Sigmoid colon (tissue), 7 donors: Measurements from ENCODE around the gene MAP4K4. TPM values are rescaled to one million over a fixed set of nuclear protein-coding genes. Genes with fewer than 3 reads are reported as not detected.

Source experiments
- DNase-seq: peaks from one replicate; pipeline ENCODE4 v3.0.0-alpha.2; 2019
- H3K27ac ChIP-seq, 4 donors: fragments of 200-600 bp; sonication (generic); one replicate each; pipeline ENCODE4 v1.5.1; 2016 to 2019; ENCODE audit warnings: mild to moderate bottlenecking in 1 of 4
- H3K27me3 ChIP-seq, 3 donors: fragments of 200-600 bp; sonication (generic); one replicate each; pipeline ENCODE4 v1.5.1; 2019; ENCODE audit warnings: mild to moderate bottlenecking in 1 of 3
- H3K36me3 ChIP-seq, 4 donors: fragments of 200-600 bp; sonication (generic); one replicate each; pipeline ENCODE4 v1.5.1; 2016 to 2019
- H3K4me1 ChIP-seq, 4 donors: fragments of 200-600 bp; sonication (generic); one replicate each; pipeline ENCODE4 v1.5.1; 2017 to 2019
- H3K4me3 ChIP-seq, 4 donors: fragments of 200-600 bp; sonication (generic); one replicate each; pipeline ENCODE4 v1.5.1; 2017 to 2019; ENCODE audit warnings: mild to moderate bottlenecking in 2 of 4, moderate library complexity in 1 of 4
- H3K9me3 ChIP-seq, 4 donors: fragments of 200-600 bp in 3 of 4; sonication (generic) in 3 of 4; one replicate each; pipeline versions ENCODE4 v1.5.1 to v1.6.1; 2013 to 2019
- CTCF ChIP-seq, 4 experiments: fragments of 450-650 bp in 3 of 4; fragments of 200-600 bp in 1 of 4; IDR thresholded peaks; one replicate each; pipeline ENCODE4 v1.5.1; 2016 to 2019; ENCODE audit warnings: antibody characterized with exemption in 4 of 4, mild to moderate bottlenecking in 3 of 4, moderate library complexity in 2 of 4
- EP300 ChIP-seq, 4 donors: sonication (generic); formaldehyde crosslinking; IDR thresholded peaks; one replicate each; pipeline ENCODE4 v1.6.1; 2017; ENCODE audit warnings: antibody characterized with exemption in 4 of 4
- POLR2A ChIP-seq, 2 donors: fragments of 450-650 bp; IDR thresholded peaks; one replicate each; pipeline ENCODE4 v1.6.1; 2016; ENCODE audit warnings: antibody characterized with exemption in 2 of 2, mild to moderate bottlenecking in 2 of 2, moderate library complexity in 2 of 2
- POLR2AphosphoS5 ChIP-seq, 4 donors: sonication (generic); formaldehyde crosslinking; IDR thresholded peaks; one replicate each; pipeline ENCODE4 v1.6.1; 2017; ENCODE audit warnings: antibody characterized with exemption in 4 of 4
- WGBS, 2 donors: extraction: QIAGEN DNeasy Blood & Tissue Kit; methylation state at CpG; one replicate each; pipeline ENCODE4 v1.1.7; 2013; 5-methylcytosine and 5-hydroxymethylcytosine counted together
- intact Hi-C: fragments of 100-400 bp; cut with DNase I; formaldehyde crosslinking; loops from one replicate; pipeline ENCODE4 v1.15.1; 2023
- polyA plus RNA-seq, 3 donors: library from polyadenylated mRNA; stranded (reverse); fragments of 200-250 nt; gene quantifications; one replicate each; pipeline ENCODE4 v1.2.3, GENCODE V29; 2013
- total RNA-seq, 4 donors: library from RNA; depleted of rRNA; stranded (reverse); fragments of >200 nt; gene quantifications; one replicate each; pipeline ENCODE4 v1.1.0, GENCODE V29; 2016
- donor health status: healthy with polysubstance abuse.
- donor health status: Bipolar disorder and iron deficiency.
- donor health status: healthy.

MAP4K4 gene
- total and polyA plus RNA-seq, 7 donors = 8.8 to 62.9 (median 37.2) TPM

DNA sequence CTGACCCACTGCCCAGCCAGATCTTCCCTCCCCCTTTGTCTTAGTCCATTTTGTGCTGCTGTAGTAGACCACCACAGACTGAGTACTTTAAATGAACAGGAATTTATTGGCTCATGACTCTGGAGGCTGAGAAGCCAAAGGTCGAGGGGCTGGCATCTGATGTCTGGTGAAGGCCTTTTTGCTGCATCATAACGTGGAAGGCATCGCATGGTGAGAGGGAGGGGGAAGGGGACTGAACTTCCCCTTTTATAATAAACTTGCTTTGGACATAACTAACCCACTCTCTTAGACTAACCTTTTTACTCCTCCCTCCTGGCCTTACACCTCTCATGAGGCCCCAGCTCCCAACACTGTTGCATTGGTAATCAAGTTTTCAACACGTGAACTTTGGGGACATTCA lies 83.8 kb downstream of the MAP4K4 start:
- peaks cover 0 to 67% (median 44%) of the 10 kb centered on the region in 4 donors for H3K4me1 ChIP-seq
- intact Hi-C loops = no loop called here
- 57 to 83% methylated on average over 4 of the region's 4 CpGs for WGBS, 2 donors

DNA sequence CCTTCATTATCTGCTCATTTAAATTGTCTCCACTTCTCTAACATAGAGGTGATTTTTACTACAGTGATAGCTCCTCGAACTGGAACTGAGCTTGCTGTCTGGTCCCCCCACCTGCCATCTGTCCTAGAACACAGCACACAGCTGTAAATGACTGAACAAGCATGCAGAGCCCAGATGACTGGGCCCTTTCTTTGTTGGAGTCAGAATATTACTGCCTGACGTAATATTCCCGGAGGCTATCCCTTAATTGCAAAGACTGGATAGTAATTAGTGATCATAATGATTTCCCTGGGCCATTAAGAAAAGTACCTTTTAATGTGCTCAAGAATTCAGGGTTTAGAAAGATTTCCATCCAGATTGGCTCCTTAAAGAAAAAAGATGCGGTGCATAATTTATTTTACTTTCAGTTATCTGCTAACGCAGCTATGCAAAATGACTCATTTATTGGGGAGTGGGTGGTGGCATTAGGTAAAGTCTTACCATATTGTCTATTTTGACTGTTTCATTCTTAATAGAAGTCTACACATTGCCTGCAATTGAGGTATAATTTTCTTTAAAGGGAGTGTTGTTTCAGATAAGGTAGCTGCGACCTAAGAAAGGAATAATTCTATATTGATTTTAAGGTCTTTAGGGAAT lies 84.4 kb downstream of the MAP4K4 start:
- 74 to 83% methylated on average over 6 of the region's 6 CpGs for WGBS, 2 donors
- intact Hi-C loops = no loop called here
- TF ChIP-seq CTCF (IDR thresholded peaks at IDR 0.05) (no peak), EP300 (IDR thresholded peaks at IDR 0.05) (no peak), POLR2A (IDR thresholded peaks at IDR 0.05) (no peak)
- Histone ChIP-seq H3K36me3 (no peaks in the 10 kb centered on the region), H3K9me3 (no peaks in the 10 kb centered on the region), H3K4me1 (peaks cover 0 to 67% (median 44%) of the 10 kb centered on the region in 4 donors), H3K27me3 (no peaks in the 10 kb centered on the region), H3K27ac (no peak overlapping the region), H3K4me3 (no peak overlapping the region)
- DNase-seq = no peak

More for the DNA sequence above, 83.8 kb downstream of the MAP4K4 start:
- H3K36me3 ChIP-seq = no peaks in the 10 kb centered on the region
- TF ChIP-seq POLR2AphosphoS5 (IDR thresholded peaks at IDR 0.05) = no peak
- TF ChIP-seq EP300 (IDR thresholded peaks at IDR 0.05) = no peak
- TF ChIP-seq CTCF (IDR thresholded peaks at IDR 0.05) = no peak
- no peak for TF ChIP-seq POLR2A (IDR thresholded peaks at IDR 0.05)
- H3K9me3 ChIP-seq = no peaks in the 10 kb centered on the region
- no peak for DNase-seq
- H3K27ac ChIP-seq = no peak overlapping the region
- H3K4me3 ChIP-seq = no peak overlapping the region
- H3K27me3 ChIP-seq = no peaks in the 10 kb centered on the region

DNA sequence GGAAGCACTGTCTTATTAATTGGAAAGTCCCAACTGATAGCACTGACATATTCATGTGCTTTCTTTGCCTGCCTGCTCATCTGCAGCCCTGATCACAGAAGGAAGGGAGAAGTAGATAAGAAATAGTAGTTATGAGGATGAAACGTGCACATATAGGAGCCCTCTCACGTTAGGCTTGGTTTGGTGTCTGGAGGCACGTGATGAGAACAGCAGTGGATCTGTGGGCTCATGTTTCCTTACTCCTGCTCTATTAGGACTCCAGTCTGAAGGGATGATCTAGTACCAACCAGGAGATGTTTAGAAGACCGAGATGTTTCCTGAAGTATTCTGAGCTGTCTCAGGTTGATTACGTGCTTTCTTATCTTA lies 84.9 kb downstream of the MAP4K4 start:
- 81 to 90% methylated on average over 5 of the region's 5 CpGs for WGBS, 2 donors
- Histone ChIP-seq H3K4me1 (peaks cover 0 to 67% (median 44%) of the 10 kb centered on the region in 4 donors), H3K27me3 (no peaks in the 10 kb centered on the region)

DNA sequence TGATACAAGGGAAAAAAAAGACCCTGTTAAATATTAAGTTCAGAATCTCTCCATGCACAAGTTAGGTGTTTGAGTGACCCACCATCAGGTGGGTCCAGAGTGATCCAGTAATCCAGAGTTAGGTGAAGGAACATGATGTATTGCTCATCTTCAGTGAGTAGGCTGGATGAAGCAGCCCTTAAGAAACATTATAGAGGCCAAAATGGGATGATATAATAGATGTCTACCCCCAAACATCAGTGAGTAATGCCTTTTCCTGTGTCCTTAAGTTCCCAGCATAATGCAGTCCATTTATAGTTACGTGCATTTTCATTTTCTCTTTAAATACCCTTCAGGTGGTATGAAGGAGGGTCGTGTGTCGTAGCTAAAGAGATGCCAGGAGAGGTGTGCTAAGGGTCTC lies 89.6 kb downstream of the MAP4K4 start:
- peaks cover 0 to 49% (median 24%) of the 10 kb centered on the region in 4 donors for H3K4me1 ChIP-seq
- no peaks in the 10 kb centered on the region for H3K9me3 ChIP-seq
- H3K27me3 ChIP-seq = no peaks in the 10 kb centered on the region
- no peaks in the 10 kb centered on the region for H3K36me3 ChIP-seq
- TF ChIP-seq POLR2AphosphoS5 (IDR thresholded peaks at IDR 0.05) = no peak
- no peak for TF ChIP-seq POLR2A (IDR thresholded peaks at IDR 0.05)
- TF ChIP-seq EP300 (IDR thresholded peaks at IDR 0.05) = no peak
- no peak for TF ChIP-seq CTCF (IDR thresholded peaks at IDR 0.05)
- 95% methylated on average over 3 of the region's 3 CpGs for WGBS, 2 donors
- H3K4me3 ChIP-seq = no peak overlapping the region
- intact Hi-C loops = no loop called here
- no peak for DNase-seq
- H3K27ac ChIP-seq = no peak overlapping the region

More for the DNA sequence above, 84.9 kb downstream of the MAP4K4 start:
- Histone ChIP-seq H3K27ac (no peak overlapping the region), H3K9me3 (no peaks in the 10 kb centered on the region), H3K4me3 (no peak overlapping the region), H3K36me3 (no peaks in the 10 kb centered on the region)
- TF ChIP-seq POLR2A (IDR thresholded peaks at IDR 0.05) = no peak
- no peak for TF ChIP-seq EP300 (IDR thresholded peaks at IDR 0.05)
- TF ChIP-seq CTCF (IDR thresholded peaks at IDR 0.05) = no peak
- no peak for TF ChIP-seq POLR2AphosphoS5 (IDR thresholded peaks at IDR 0.05)
- intact Hi-C loops = no loop called here
- DNase-seq = no peak

GRCh38 chr2:101788565-101788964 lies 91.1 kb downstream of the MAP4K4 start:
- H3K27ac ChIP-seq = no peak overlapping the region
- 38 to 63% methylated on average over 1 of the region's 1 CpG for WGBS, 2 donors
- peaks cover 2 to 48% (median 32%) of the 10 kb centered on the region in 4 donors for H3K4me1 ChIP-seq
- H3K27me3 ChIP-seq = no peaks in the 10 kb centered on the region
- H3K4me3 ChIP-seq = no peak overlapping the region
- H3K36me3 ChIP-seq = no peaks in the 10 kb centered on the region
- intact Hi-C loops = no loop called here
- no peak for DNase-seq
- no peak for TF ChIP-seq CTCF (IDR thresholded peaks at IDR 0.05)
- TF ChIP-seq EP300 (IDR thresholded peaks at IDR 0.05) = no peak
- no peak for TF ChIP-seq POLR2AphosphoS5 (IDR thresholded peaks at IDR 0.05)
- no peak for TF ChIP-seq POLR2A (IDR thresholded peaks at IDR 0.05)
- H3K9me3 ChIP-seq = no peaks in the 10 kb centered on the region
